Ascending aorta (tissue), 2 donors: ENCODE data around the gene PRKAG2. TPM values are rescaled to one million over a fixed set of nuclear protein-coding genes. Genes with fewer than 3 reads are reported as not detected.

Experiments
- DNase-seq, 2 donors: peaks; one replicate each; pipeline ENCODE4 v3.0.0-alpha.2; 2019; ENCODE audit warnings: low spot score in 2 of 2
- H3K27ac ChIP-seq, 2 donors: fragments of 200-600 bp; sonication (generic); one replicate each; pipeline ENCODE4 v1.5.1; 2016 to 2017; ENCODE audit warnings: mild to moderate bottlenecking in 1 of 2
- H3K27me3 ChIP-seq: fragments of 200-600 bp; sonication (generic); one replicate; pipeline ENCODE4 v1.5.1; 2017
- H3K36me3 ChIP-seq, 2 donors: fragments of 200-600 bp; sonication (generic); one replicate each; pipeline ENCODE4 v1.5.1; 2016
- H3K4me1 ChIP-seq, 2 donors: fragments of 200-600 bp; sonication (generic); one replicate each; pipeline ENCODE4 v1.5.1; 2016 to 2017; ENCODE audit warnings: mild to moderate bottlenecking in 1 of 2
- H3K4me3 ChIP-seq, 2 donors: fragments of 200-600 bp; sonication (generic); one replicate each; pipeline ENCODE4 v1.5.1; 2016 to 2017; ENCODE audit warnings: mild to moderate bottlenecking in 1 of 2
- H3K9me3 ChIP-seq, 2 donors: fragments of 200-600 bp; sonication (generic); one replicate each; pipeline ENCODE4 v1.5.1; 2016
- CTCF ChIP-seq, 3 experiments: fragments of 200-600 bp in 2 of 3; fragments of 450-650 bp in 1 of 3; sonication (generic) in 2 of 3; IDR thresholded peaks; one replicate each; pipeline ENCODE4 v1.5.1; 2016 to 2019; ENCODE audit warnings: antibody characterized with exemption in 3 of 3, mild to moderate bottlenecking in 1 of 3, moderate library complexity in 1 of 3
- intact Hi-C: fragments of 100-400 bp; cut with DNase I; formaldehyde crosslinking; loops from one replicate; pipeline ENCODE4 v1.15.1; 2023
- total RNA-seq: library from RNA; depleted of rRNA; stranded (reverse); fragments of >200 nt; gene quantifications from one replicate; pipeline ENCODE4 v1.1.0, GENCODE V29; 2016

The PRKAG2 gene
- total RNA-seq, 1 donor from 2014 or later: 26.7 TPM

- H3K9me3 ChIP-seq: no peaks in the 10 kb centered on the region
- intact Hi-C loops: loop anchor here (10.0 kb wide), 2 partner anchors 265 to 365 kb away; partner anchors contain the start of genes PRKAG2 and SMARCD3
- H3K4me3 ChIP-seq: no peak overlapping the region
- no peaks in the 10 kb centered on the region for H3K36me3 ChIP-seq
- H3K27me3 ChIP-seq: no peaks in the 10 kb centered on the region
- no peak for TF ChIP-seq CTCF (IDR thresholded peaks at IDR 0.05)
- peak overlapping the region; percentile 38 to 55 for H3K27ac ChIP-seq
- peaks cover 11 to 40% of the 10 kb centered on the region in 2 donors for H3K4me1 ChIP-seq
- no peak for DNase-seq
These were observed 367.1 kb downstream of the PRKAG2 start for GRCh38 chr7:151509670-151510333.

GRCh38 chr7:151508991-151509390, 367.9 kb downstream of the PRKAG2 start:
- H3K27ac ChIP-seq: peak overlapping the region; percentile 38 to 55

GRCh38 chr7:151507806-151508205, 369.1 kb downstream of the PRKAG2 start:
- Histone ChIP-seq H3K4me3 (no peak overlapping the region), H3K9me3 (no peaks in the 10 kb centered on the region), H3K36me3 (no peaks in the 10 kb centered on the region), H3K4me1 (peaks cover 11 to 53% of the 10 kb centered on the region in 2 donors), H3K27ac (peak overlapping the region in 1 of 2 donors; percentile 11), H3K27me3 (no peaks in the 10 kb centered on the region)
- intact Hi-C loops: loop anchor here (10.0 kb wide), 1 partner anchor 263 kb away; the partner anchor contains the start of gene SMARCD3
- DNase-seq: no peak
- TF ChIP-seq CTCF (IDR thresholded peaks at IDR 0.05): no peak

More at GRCh38 chr7:151508991-151509390, 367.9 kb downstream of the PRKAG2 start:
- no peak for DNase-seq
- H3K4me1 ChIP-seq: peaks cover 11 to 45% of the 10 kb centered on the region in 2 donors
- no peak for TF ChIP-seq CTCF (IDR thresholded peaks at IDR 0.05)
- no peaks in the 10 kb centered on the region for H3K27me3 ChIP-seq
- no peaks in the 10 kb centered on the region for H3K9me3 ChIP-seq
- H3K36me3 ChIP-seq: no peaks in the 10 kb centered on the region
- intact Hi-C loops: loop anchor here (10.0 kb wide), 1 partner anchor 264 kb away; the partner anchor contains the start of gene SMARCD3
- no peak overlapping the region for H3K4me3 ChIP-seq

- Histone ChIP-seq H3K4me3 (no peak overlapping the region), H3K36me3 (no peaks in the 10 kb centered on the region), H3K27ac (no peak overlapping the region), H3K9me3 (no peaks in the 10 kb centered on the region), H3K4me1 (peaks cover 11 to 48% of the 10 kb centered on the region in 2 donors), H3K27me3 (no peaks in the 10 kb centered on the region)
- no peak for DNase-seq
- intact Hi-C loops: loop anchor here (10.0 kb wide), 1 partner anchor 262 kb away; the partner anchor contains the start of gene SMARCD3
- TF ChIP-seq CTCF (IDR thresholded peaks at IDR 0.05): no peak
These were observed 370.0 kb downstream of the PRKAG2 start for GRCh38 chr7:151506901-151507382.

Other genes with a start within 250 kb of the PRKAG2 start
- gene GALNTL5, start 79.3 kb upstream of the PRKAG2 start, total RNA-seq: not detected
- 146 TPM for gene GALNT11, start 148.6 kb upstream of the PRKAG2 start, total RNA-seq